PFSK-1 (cell line): ENCODE data around the gene PAIP2B.

Experiments
- FOXP2 ChIP-seq: optimal IDR thresholded peaks from 2 replicates; pipeline ENCODE3; 2011; ENCODE audit warnings: borderline replicate concordance, control low read depth, inconsistent platforms; ENCODE audit not compliant: insufficient read depth; ENCODE audit errors: extremely low read length, extremely low read depth
- POLR2AphosphoS5 ChIP-seq: IDR thresholded peaks from 2 replicates; pipeline ENCODE4 v1.6.1; 2012; ENCODE audit warnings: low read depth, mild to moderate bottlenecking, control low read depth, low read length, moderate library complexity
- REST ChIP-seq, 2 experiments: IDR thresholded peaks; 2 replicates each; pipeline versions ENCODE4 v1.6.1 to v1.8.0; 2011 to 2012; ENCODE audit warnings: low read depth in 2 of 2, low read length in 2 of 2, control low read depth in 1 of 2, inconsistent platforms in 1 of 2, mild to moderate bottlenecking in 1 of 2, moderate library complexity in 1 of 2; ENCODE audit not compliant: insufficient read depth in 1 of 2
- SIN3A ChIP-seq: IDR thresholded peaks from 2 replicates; pipeline ENCODE4 v1.6.1; 2012; ENCODE audit warnings: mild to moderate bottlenecking, low read length, moderate library complexity, borderline replicate concordance; ENCODE audit not compliant: insufficient read depth
- TAF1 ChIP-seq: IDR thresholded peaks from 2 replicates; pipeline ENCODE4 v1.6.1; 2012; ENCODE audit warnings: low read length, control low read depth, borderline replicate concordance; ENCODE audit not compliant: insufficient read depth

The PAIP2B gene

GRCh38 chr2:71136174-71136573 is 90.7 kb downstream of the PAIP2B start:
- no peak for TF ChIP-seq FOXP2
- no peak for TF ChIP-seq SIN3A
- TF ChIP-seq POLR2AphosphoS5 = no peak
- TF ChIP-seq TAF1 = no peak
- TF ChIP-seq REST (IDR thresholded peaks at IDR 0.05; ENCODE audit: insufficient read depth in 1 of 2, low read depth in 2 of 2, low read length in 2 of 2) = no peak

- TF ChIP-seq TAF1 (no peak), SIN3A (no peak), FOXP2 (no peak), POLR2AphosphoS5 (no peak), REST (IDR thresholded peaks at IDR 0.05; ENCODE audit: insufficient read depth in 1 of 2, low read depth in 2 of 2, low read length in 2 of 2) (no peak)
These were observed 93.3 kb downstream of the PAIP2B start for GRCh38 chr2:71133603-71134002.
